COLO829 (cell line): ENCODE results near the gene DIP2C.
"Not testable (repeated sequence)": the region's sequence is repeated elsewhere in the genome, so short reads cannot be mapped to it uniquely, and the experiment has no call there.

ENCODE experiments used
- DNase-seq: peaks from one replicate; pipeline ENCODE4 v3.0.0; 2012; ENCODE audit warnings: low spot score

Gene DIP2C

GRCh38 chr10:326350-326749 is 363.1 kb downstream of the DIP2C start:
- no peak for DNase-seq

GRCh38 chr10:325282-325681 is 364.2 kb downstream of the DIP2C start:
- no peak for DNase-seq

- no peak for DNase-seq
Observed at GRCh38 chr10:324593-324992, 364.9 kb downstream of the DIP2C start.

- peak; percentile 73 for DNase-seq
Observed at GRCh38 chr10:323651-324293, 365.7 kb downstream of the DIP2C start.

GRCh38 chr10:323046-323445 is 366.4 kb downstream of the DIP2C start:
- DNase-seq: not testable (repeated sequence)

GRCh38 chr10:320771-321170 is 368.7 kb downstream of the DIP2C start:
- DNase-seq: no peak

GRCh38 chr10:317926-318325 is 371.5 kb downstream of the DIP2C start:
- no peak for DNase-seq

GRCh38 chr10:317271-317769 is 372.1 kb downstream of the DIP2C start:
- no peak for DNase-seq

GRCh38 chr10:316390-316789 is 373.1 kb downstream of the DIP2C start:
- DNase-seq: no peak

- no peak for DNase-seq
Observed at GRCh38 chr10:314871-315270, 374.6 kb downstream of the DIP2C start.

- DNase-seq: no peak
Observed at GRCh38 chr10:314381-314780, 375.1 kb downstream of the DIP2C start.

GRCh38 chr10:311901-312665 is 377.4 kb downstream of the DIP2C start:
- no peak for DNase-seq

GRCh38 chr10:310976-311639 is 378.4 kb downstream of the DIP2C start:
- no peak for DNase-seq

- DNase-seq: no peak
Observed at GRCh38 chr10:310371-310770, 379.1 kb downstream of the DIP2C start.

- no peak for DNase-seq
Observed at GRCh38 chr10:308572-309085, 380.8 kb downstream of the DIP2C start.

- no peak for DNase-seq
Observed at GRCh38 chr10:308101-308500, 381.4 kb downstream of the DIP2C start.

- DNase-seq: no peak
Observed at GRCh38 chr10:307659-308058, 381.8 kb downstream of the DIP2C start.

GRCh38 chr10:306675-307185 is 382.7 kb downstream of the DIP2C start:
- DNase-seq: no peak

- DNase-seq: no peak
Observed at GRCh38 chr10:306007-306674, 383.3 kb downstream of the DIP2C start.

GRCh38 chr10:305034-305433 is 384.4 kb downstream of the DIP2C start:
- DNase-seq: no peak

GRCh38 chr10:301536-301935 is 387.9 kb downstream of the DIP2C start:
- DNase-seq: no peak

GRCh38 chr10:300580-300979 is 388.9 kb downstream of the DIP2C start:
- not testable (repeated sequence) for DNase-seq
